GM12878 (cell line): ENCODE measurements around the gene CLECL1. TPM values are rescaled to one million over a fixed set of nuclear protein-coding genes. Genes with fewer than 3 reads are reported as not detected.
A peak's percentile ranks its signal among the peaks of the same experiment; 100 is the strongest.

Experiments
- ATAC-seq: fragments of 200-7000 bp; cut with Tn5 transposase; 3 replicates; pipeline ENCODE4 v1.9.1; 2020; ENCODE audit warnings: mild to moderate bottlenecking, moderate library complexity
- BruUV-seq: library from RNA; stranded (reverse); fragments of 400-500 nt; replicated peaks from 2 replicates; lab custom pipeline; 2021; lab: Mats Ljungman, UMichigan
- CTCF ChIA-PET: fragments of 300-600 bp; sonication (Branson Sonifier 250); formaldehyde crosslinking; extraction: SDS; loops from one replicate; lab custom pipeline; 2021; ENCODE audit warnings: inconsistent platforms; lab: Yijun Ruan, JAX
- POLR2A ChIA-PET: fragments of 350-600 bp; formaldehyde crosslinking; extraction: SDS; loops from one replicate; lab custom pipeline; 2021; ENCODE audit warnings: inconsistent platforms; lab: Charles Lee
- RAD21 ChIA-PET: fragments of 300-600 bp; sonication (Branson Sonifier 250); formaldehyde crosslinking; loops from one replicate; lab custom pipeline; 2023; ENCODE audit warnings: antibody characterized with exemption; ENCODE audit not compliant: unreplicated experiment; lab: Charles Lee
- SMC1A ChIA-PET: fragments of 300-600 bp; sonication (Branson Sonifier 250); formaldehyde crosslinking; loops from one replicate; lab custom pipeline; 2023; ENCODE audit not compliant: unreplicated experiment, uncharacterized antibody; lab: Charles Lee
- DNase-seq: peaks from one replicate; pipeline ENCODE4 v3.0.0-alpha.2; 2011; ENCODE audit warnings: low read depth, low spot score
- FAIRE-seq: peaks from 3 replicates; lab custom pipeline; 2011; peaks lifted over from hg19 to GRCh38; lab: Jason Lieb, UNC
- H2AFZ ChIP-seq: 2 replicates; pipeline ENCODE4 v1.6.0; 2011; ENCODE audit warnings: low read depth, low read length, control low read depth; ENCODE audit not compliant: control insufficient read depth
- H3K27ac ChIP-seq: 2 replicates; pipeline ENCODE4 v1.5.1; 2011; ENCODE audit warnings: control low read depth; ENCODE audit not compliant: control insufficient read depth, insufficient read depth
- H3K27me3 ChIP-seq, 2 experiments: replicated peaks in 1 of 2; 2 replicates each; pipeline versions ENCODE4 v1.6.0 to v1.6.1; 2011; ENCODE audit warnings: low read length in 1 of 2; ENCODE audit not compliant: control insufficient read depth in 2 of 2, insufficient read depth in 2 of 2
- H3K36me3 ChIP-seq, 2 experiments: 2 replicates each; pipeline ENCODE4 v1.5.1; 2011; ENCODE audit warnings: low read length in 1 of 2; ENCODE audit not compliant: control insufficient read depth in 2 of 2, insufficient read depth in 2 of 2
- H3K4me1 ChIP-seq: 2 replicates; pipeline ENCODE4 v1.6.1; 2011; ENCODE audit warnings: mild to moderate bottlenecking, low read length, moderate library complexity, mixed read lengths; ENCODE audit not compliant: control insufficient read depth, insufficient read depth
- H3K4me2 ChIP-seq: 2 replicates; pipeline ENCODE4 v1.6.0; 2011; ENCODE audit warnings: control low read depth; ENCODE audit not compliant: control insufficient read depth, insufficient read depth
- H3K4me3 ChIP-seq: fragments of 200-600 bp; sonication (generic); 2 replicates; pipeline ENCODE4 v1.5.1; 2016
- H3K79me2 ChIP-seq: 2 replicates; pipeline ENCODE4 v1.6.0; 2011; ENCODE audit warnings: low read length; ENCODE audit not compliant: control insufficient read depth, insufficient read depth
- H3K9ac ChIP-seq: 2 replicates; pipeline ENCODE4 v1.8.0; 2011; ENCODE audit warnings: low read length, control low read depth, mixed read lengths; ENCODE audit not compliant: control insufficient read depth, insufficient read depth
- H3K9me3 ChIP-seq: replicated peaks from 3 replicates; pipeline ENCODE4 v1.5.1; 2011; ENCODE audit warnings: mild to moderate bottlenecking, low read length; ENCODE audit not compliant: control insufficient read depth, insufficient read depth
- H4K20me1 ChIP-seq: 2 replicates; pipeline ENCODE4 v1.6.0; 2011; ENCODE audit not compliant: control insufficient read depth, insufficient read depth
- ATF3 ChIP-seq: IDR thresholded peaks from 2 replicates; pipeline ENCODE4 v1.6.1; 2011; ENCODE audit warnings: low read depth, mild to moderate bottlenecking, low read length, moderate library complexity, borderline replicate concordance; ENCODE audit errors: extremely low read depth
- BHLHE40 ChIP-seq, 2 experiments: fragments of 450-650 bp in 1 of 2; IDR thresholded peaks; 2 replicates each; pipeline ENCODE4 v1.6.1; 2011 to 2017; ENCODE audit warnings: low read depth in 2 of 2, borderline replicate concordance in 1 of 2, improper control_type of control experiment in 1 of 2, low read length in 1 of 2, mild to moderate bottlenecking in 1 of 2
- CBFB ChIP-seq: IDR thresholded peaks from 2 replicates; pipeline ENCODE4 v1.6.1; 2016; ENCODE audit warnings: antibody characterized with exemption, low read depth
- CHD4 ChIP-seq: fragments of 200-600 bp; sonication (generic); IDR thresholded peaks from 2 replicates; pipeline ENCODE4 v1.6.1; 2016; ENCODE audit warnings: mild to moderate bottlenecking
- EGR1 ChIP-seq, 2 experiments: IDR thresholded peaks; 1 replicate in 1 of 2; 2 replicates in 1 of 2; pipeline ENCODE4 v1.6.1; 2011 to 2012; ENCODE audit warnings: low read depth in 2 of 2, low read length in 2 of 2, borderline replicate concordance in 1 of 2, mild to moderate bottlenecking in 1 of 2, moderate library complexity in 1 of 2
- EP300 ChIP-seq, 2 experiments: fragments of 150-350 bp in 1 of 2; IDR thresholded peaks; 2 replicates each; pipeline ENCODE4 v1.6.1; 2011 to 2012; ENCODE audit warnings: low read depth in 2 of 2, low read length in 2 of 2, borderline replicate concordance in 1 of 2, improper control_type of control experiment in 1 of 2, inconsistent platforms in 1 of 2; ENCODE audit not compliant: control insufficient read depth in 1 of 2
- ESRRA ChIP-seq: IDR thresholded peaks from 2 replicates; pipeline ENCODE4 v1.6.1; 2012; ENCODE audit warnings: mild to moderate bottlenecking, low read length, improper control_type of control experiment
- HDAC6 ChIP-seq: fragments of 200-600 bp; sonication (generic); IDR thresholded peaks from one replicate; pipeline ENCODE4 v1.8.0; 2017; ENCODE audit warnings: antibody characterized with exemption; ENCODE audit not compliant: unreplicated experiment
- KLF5 ChIP-seq: fragments of 450-650 bp; IDR thresholded peaks from 2 replicates; pipeline ENCODE4 v1.6.1; 2014; ENCODE audit warnings: mild to moderate bottlenecking; ENCODE audit not compliant: partially characterized antibody
- POLR2AphosphoS5 ChIP-seq: IDR thresholded peaks from 2 replicates; pipeline ENCODE4 v1.6.1; 2011; ENCODE audit warnings: mild to moderate bottlenecking, low read length, inconsistent platforms
- POU2F2 ChIP-seq: IDR thresholded peaks from 3 replicates; pipeline ENCODE4 v1.6.1; 2011; ENCODE audit warnings: low read depth, mild to moderate bottlenecking, low read length, borderline replicate concordance
- RAD21 ChIP-seq: IDR thresholded peaks from 2 replicates; pipeline ENCODE4 v1.6.1; 2011; ENCODE audit warnings: mild to moderate bottlenecking, low read depth, low read length, moderate library complexity; ENCODE audit not compliant: insufficient read depth
- RAD51 ChIP-seq: fragments of 450-650 bp; IDR thresholded peaks from 2 replicates; pipeline ENCODE4 v1.6.1; 2016; ENCODE audit warnings: moderate library complexity, mild to moderate bottlenecking, inconsistent platforms
- SIN3A ChIP-seq: IDR thresholded peaks from 2 replicates; pipeline ENCODE4 v1.6.1; 2012; ENCODE audit warnings: low read depth, low read length, improper control_type of control experiment
- SMAD5 ChIP-seq: IDR thresholded peaks from 2 replicates; pipeline ENCODE4 v1.6.1; 2016; ENCODE audit warnings: antibody characterized with exemption, low read depth
- SP1 ChIP-seq: IDR thresholded peaks from one replicate; pipeline ENCODE4 v1.6.1; 2011; ENCODE audit warnings: low read depth, low read length
- SREBF2 ChIP-seq: IDR thresholded peaks from 2 replicates; pipeline ENCODE4 v1.6.1; 2012; ENCODE audit warnings: mild to moderate bottlenecking, low read length
- SUPT20H ChIP-seq: IDR thresholded peaks from 2 replicates; pipeline ENCODE4 v1.6.1; 2011; ENCODE audit warnings: low read depth, mild to moderate bottlenecking, low read length, moderate library complexity, borderline replicate concordance; ENCODE audit not compliant: control insufficient read depth
- ZBTB33 ChIP-seq: fragments of 450-650 bp; IDR thresholded peaks from 2 replicates; pipeline ENCODE4 v1.6.1; 2017; ENCODE audit warnings: mild to moderate bottlenecking
- ZNF687 ChIP-seq: fragments of 450-650 bp; IDR thresholded peaks from 2 replicates; pipeline ENCODE4 v1.6.1; 2017; ENCODE audit warnings: mild to moderate bottlenecking, moderate library complexity
- WGBS: methylation state at CpG from one replicate; pipeline ENCODE4 v1.1.6; 2016; ENCODE audit warnings: low lambda C conversion rate; ENCODE audit not compliant: insufficient replicate concordance, insufficient coverage; ENCODE audit errors: missing lambda C conversion rate; 5-methylcytosine and 5-hydroxymethylcytosine counted together
- in situ Hi-C: fragments of 300-500 bp; cut with MboI; formaldehyde crosslinking; loops from 9 replicates; pipeline ENCODE4 v1.14.3; 2018; ENCODE audit warnings: mixed read lengths
- intact Hi-C: fragments of 100-400 bp; cut with micrococcal nuclease; formaldehyde crosslinking; loops from one replicate; pipeline ENCODE4 v1.14.2; 2022; ENCODE audit not compliant: unreplicated experiment
- polyA plus RNA-seq, 11 experiments: library from polyadenylated mRNA; depleted of rRNA in 4 of 11; unstranded in 6 of 11; stranded (reverse) in 5 of 11; fragments of >200 nt; fragmentation: Nextera tagmentation in 4 of 11; fragmentation: Illumina TruSeq in 1 of 11; extraction: Ambion mirVana in 4 of 11; extraction: Trizol in 1 of 11; gene quantifications; 1 replicate in 1 of 11; 2 replicates in 10 of 11; pipeline versions ENCODE4 v1.2.1 to v1.2.3, GENCODE V29; 2011 to 2016; ENCODE audit warnings: inconsistent platforms in 2 of 11, missing spikeins in 2 of 11, low read depth in 1 of 11
- total RNA-seq, 4 experiments: library from RNA; depleted of rRNA in 3 of 4; stranded (reverse); fragments of >200 nt in 3 of 4; fragmentation: Illumina TruSeq in 1 of 4; extraction: Trizol in 1 of 4; gene quantifications; 2 replicates each; pipeline versions ENCODE4 v1.2.1 to v1.2.3, GENCODE V29; 2013 to 2021

The CLECL1 gene
- total and polyA plus RNA-seq, 10 of the 15 experiments (the other 5 are each of a cell fraction or from before 2014, with no cell fraction given), result 4.6 to 56.5 (median 46.4) TPM

- WGBS, result 10% methylated on average over 1 of the region's 1 CpG
- no peak overlapping the region for H3K4me3 ChIP-seq
- ChIA-PET POLR2A (no interaction called here), SMC1A (no interaction called here), RAD21 (no interaction called here), CTCF (interaction anchor here (0.6 kb wide), 1 partner anchor 53 kb away, joined by 3 read pairs; no protein-coding TSS in a partner anchor)
- H3K4me1 ChIP-seq, result peaks cover 67% of the 10 kb centered on the region
- no peaks in the 10 kb centered on the region; the same call in 2 of the 3 replicates for H3K9me3 ChIP-seq
- no peaks in the 10 kb centered on the region; a peak in 1 of 4 replicates for H3K27me3 ChIP-seq
- ATAC-seq, result peak; percentile 47
- intact Hi-C loops, result loop anchor here (10.0 kb wide), 1 partner anchor 355 kb away; no protein-coding TSS in a partner anchor
- peak overlapping the region; percentile 67 for H3K27ac ChIP-seq
- H3K4me2 ChIP-seq, result peak overlapping the region; percentile 2
- peaks cover 0 to 7% of the 10 kb centered on the region in 2 experiments; a peak in 2 of 4 replicates for H3K36me3 ChIP-seq
- H2AFZ ChIP-seq, result no peak overlapping the region
- FAIRE-seq, result no peak
- no peak overlapping the region for H3K9ac ChIP-seq
- in situ Hi-C loops, result no loop called here
- H3K79me2 ChIP-seq, result peaks cover 71% of the 10 kb centered on the region
- no peak for DNase-seq
- H4K20me1 ChIP-seq, result no peaks in the 10 kb centered on the region
- BruUV-seq, result no TSS peak
- TF ChIP-seq ATF3 (no peak), POLR2AphosphoS5 (peak; percentile 63), SIN3A (no peak), ESRRA (no peak), EGR1 (IDR thresholded peaks at IDR 0.05; ENCODE audit: borderline replicate concordance in 1 of 2, low read depth in 2 of 2, low read length in 2 of 2) (no peak), RAD21 (no peak), CBFB (no peak), KLF5 (no peak), SUPT20H (no peak), SMAD5 (no peak), ZNF687 (no peak), ZBTB33 (no peak), CHD4 (no peak), SP1 (no peak), EP300 (IDR thresholded peaks at IDR 0.05; ENCODE audit: borderline replicate concordance in 1 of 2, control insufficient read depth in 1 of 2, low read depth in 2 of 2, low read length in 2 of 2) (no peak), SREBF2 (no peak), POU2F2 (no peak; the same call in 2 of the 3 replicates), BHLHE40 (IDR thresholded peaks at IDR 0.05; ENCODE audit: borderline replicate concordance in 1 of 2, low read depth in 2 of 2, low read length in 1 of 2) (no peak), HDAC6 (no peak), RAD51 (no peak)
Measured at GRCh38 chr12:9719790-9720189, 13.1 kb downstream of the CLECL1 start.
